RWPE1 (cell line): ENCODE measurements around the gene FSD1.

Experiments
- CTCF ChIA-PET: fragments of 350-600 bp; sonication (Branson Sonifier 250); formaldehyde crosslinking; extraction: SDS; loops from one replicate; lab custom pipeline; 2021; lab: Yijun Ruan, JAX
- POLR2A ChIA-PET: fragments of 400-600 bp; formaldehyde crosslinking; extraction: SDS; loops from one replicate; lab custom pipeline; 2020; ENCODE audit warnings: antibody characterized with exemption; ENCODE audit not compliant: low non-redundant PET; lab: Yijun Ruan, JAX
- DNase-seq: peaks from one replicate; pipeline ENCODE4 v3.0.0; 2012; ENCODE audit warnings: low spot score
- H3K27ac ChIP-seq: fragments of 450-650 bp; 2 replicates; pipeline ENCODE4 v1.5.1; 2017
- CTCF ChIP-seq: fragments of 450-650 bp; conservative IDR thresholded peaks from 2 replicates; pipeline ENCODE4 v1.5.1; 2017; ENCODE audit warnings: low read depth, mild to moderate bottlenecking

Gene FSD1

GRCh38 chr19:4363571-4364304, 59.3 kb downstream of the FSD1 start:
- peak overlapping the region; percentile 51 for H3K27ac ChIP-seq
- CTCF ChIA-PET: interaction anchor here (1.2 to 1.8 kb wide), 3 partner anchors 11 to 36 kb away, joined by 4 to 9 read pairs (median 6); partner anchors contain the start of gene SH3GL1
- no peak for DNase-seq
- POLR2A ChIA-PET: no interaction called here
- TF ChIP-seq CTCF: no peak

DNA sequence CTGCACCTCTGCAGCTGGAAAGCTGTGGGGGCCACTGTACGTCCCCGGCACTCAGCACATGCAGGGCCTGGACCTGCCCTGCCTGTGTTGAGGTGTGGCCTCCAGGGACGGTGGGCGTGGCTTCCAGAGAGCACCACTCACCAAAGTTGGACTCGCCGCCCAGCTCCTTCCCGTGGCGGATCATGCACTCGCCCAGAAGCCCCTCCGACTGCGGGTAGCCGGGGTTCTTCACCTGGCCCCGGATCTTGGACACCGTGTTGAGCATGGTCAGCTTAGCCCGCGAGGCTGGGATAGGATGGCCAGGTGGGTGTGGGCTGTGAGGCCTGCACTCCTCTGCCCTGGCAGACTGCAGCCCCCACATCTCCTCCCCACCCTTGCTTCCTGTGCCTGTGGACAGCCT, 60.9 kb downstream of the FSD1 start:
- no peak for DNase-seq
- H3K27ac ChIP-seq: peak overlapping the region; percentile 99
- ChIA-PET POLR2A (no interaction called here), CTCF (interaction anchor here (0.6 to 1.4 kb wide), 2 partner anchors 128 to 271 kb away, joined by 3 to 4 read pairs; no protein-coding TSS in a partner anchor)
- TF ChIP-seq CTCF: no peak

DNA sequence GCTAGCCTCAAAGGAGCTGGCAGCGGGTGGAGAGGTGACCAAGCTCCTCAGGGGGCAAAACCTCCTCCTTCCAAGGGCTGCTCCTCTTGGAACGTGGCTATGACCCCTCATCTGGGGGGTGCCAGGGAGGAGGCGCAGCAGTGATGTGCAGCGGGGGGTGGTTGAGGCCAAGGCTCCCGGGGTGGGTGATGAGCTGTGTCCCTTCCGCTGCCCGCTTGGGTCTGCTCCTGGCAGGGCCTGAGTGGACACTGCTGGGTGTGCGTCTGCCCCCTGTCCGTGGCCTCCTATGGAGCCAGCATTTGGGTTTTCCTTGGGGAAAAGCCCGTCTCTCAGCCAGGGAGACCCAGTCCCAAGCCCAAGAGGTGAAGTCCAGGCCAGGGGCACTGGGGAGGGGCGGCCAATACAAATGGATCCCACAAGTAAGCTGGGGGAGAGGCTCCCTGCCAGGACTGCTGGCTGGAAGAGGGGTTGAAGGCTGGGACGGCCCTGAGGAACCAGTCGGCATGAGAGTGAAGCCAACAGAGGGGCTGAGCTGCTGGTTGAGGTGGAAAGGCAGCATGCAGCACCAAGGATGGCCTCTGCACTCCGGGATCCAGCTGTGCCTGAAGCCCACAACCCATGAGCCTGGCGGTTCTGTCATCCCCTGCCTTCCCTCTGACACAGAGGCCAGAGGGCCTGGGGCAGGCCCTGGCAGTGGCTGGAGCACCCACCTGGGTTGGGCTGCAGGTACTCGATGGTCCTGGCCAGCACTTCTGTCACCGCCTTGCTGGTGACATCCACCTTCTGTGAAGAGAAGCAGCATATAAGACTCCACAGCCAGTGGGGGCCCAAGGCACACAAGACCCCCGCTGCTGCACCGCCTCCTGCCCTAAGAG, 61.6 kb downstream of the FSD1 start:
- ChIA-PET CTCF (interaction anchor here (0.6 to 1.4 kb wide), 4 partner anchors 26 to 270 kb away, joined by 3 to 4 read pairs (median 3); no protein-coding TSS in a partner anchor), POLR2A (no interaction called here)
- H3K27ac ChIP-seq: peak overlapping the region; percentile 99
- no peak for TF ChIP-seq CTCF
- no peak for DNase-seq

DNA sequence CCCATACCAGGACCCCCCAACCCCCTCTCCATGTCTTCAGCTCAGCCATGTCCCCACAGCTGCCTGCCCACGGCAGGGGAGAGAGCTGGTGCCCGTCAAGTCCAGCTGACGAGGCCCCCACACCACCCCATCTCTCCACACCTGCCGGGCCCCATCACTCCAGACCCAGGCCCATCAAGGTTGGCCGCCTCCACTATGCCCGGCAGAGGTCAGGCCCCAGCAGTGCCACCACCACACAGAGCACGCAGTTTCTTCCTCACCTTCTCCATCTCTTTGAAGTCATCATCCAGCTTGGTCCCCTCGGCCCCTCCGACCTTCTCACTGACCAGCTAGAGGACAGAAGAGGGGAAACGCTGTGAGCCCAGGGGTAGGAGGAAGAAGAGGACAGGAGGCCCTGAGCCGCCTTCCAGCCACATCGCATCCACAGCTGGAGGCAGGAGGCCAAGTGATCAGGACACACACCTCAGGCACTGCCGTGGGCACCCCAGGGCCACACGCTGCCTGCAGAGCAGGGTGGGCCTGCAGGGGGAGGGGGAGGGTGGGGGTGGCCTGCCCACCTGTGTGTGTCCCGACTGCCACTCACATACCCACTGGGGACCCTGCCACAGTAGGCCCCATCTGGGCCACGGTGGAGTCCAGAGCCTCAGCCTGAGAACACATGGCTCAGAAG, 62.4 kb downstream of the FSD1 start:
- CTCF ChIA-PET: interaction anchor here (1.1 kb wide), 1 partner anchor 25 kb away, joined by 3 read pairs; no protein-coding TSS in a partner anchor
- TF ChIP-seq CTCF: no peak
- POLR2A ChIA-PET: no interaction called here
- peak overlapping the region; percentile 99 for H3K27ac ChIP-seq
- DNase-seq: no peak

DNA sequence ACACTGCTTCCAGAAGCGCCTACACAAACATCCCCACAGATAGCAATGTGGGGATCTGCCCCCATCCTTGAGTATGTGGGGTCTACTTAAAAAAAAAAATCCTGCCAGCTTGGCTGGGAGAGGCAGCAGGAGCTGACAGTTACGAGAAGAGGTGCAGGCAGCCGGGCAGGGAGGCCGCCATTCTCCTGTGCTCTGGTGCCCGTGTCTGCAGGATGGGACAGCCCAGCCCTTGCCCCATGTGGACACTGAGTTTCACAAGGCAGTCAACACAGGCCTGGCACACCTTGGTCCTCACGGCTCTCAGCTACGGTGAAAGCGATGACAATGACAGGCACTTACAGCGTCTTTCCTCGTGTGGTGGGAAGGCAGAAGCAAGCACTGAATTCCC, 62.9 kb downstream of the FSD1 start:
- ChIA-PET CTCF (interaction anchor here (1.1 kb wide), 1 partner anchor 25 kb away, joined by 3 read pairs; no protein-coding TSS in a partner anchor), POLR2A (no interaction called here)
- TF ChIP-seq CTCF: no peak
- DNase-seq: no peak
- peak overlapping the region; percentile 99 for H3K27ac ChIP-seq

- H3K27ac ChIP-seq: peak overlapping the region; percentile 99
- TF ChIP-seq CTCF: no peak
- ChIA-PET CTCF (interaction anchor here (0.8 kb wide), 1 partner anchor 23 kb away, joined by 4 read pairs; no protein-coding TSS in a partner anchor), POLR2A (no interaction called here)
- DNase-seq: no peak
These were observed 63.4 kb downstream of the FSD1 start for GRCh38 chr19:4367781-4368127.
